LNCAP (cell line): ENCODE data around the gene FDX2.

Experiments
- CTCF ChIP-seq: fragments of 450-650 bp; IDR thresholded peaks from 2 replicates; pipeline ENCODE4 v1.5.1; 2017; ENCODE audit warnings: mild to moderate bottlenecking

FDX2 gene

GRCh38 chr19:10329555-10329954 is 13.7 kb upstream of the FDX2 start:
- no peak for TF ChIP-seq CTCF

- TF ChIP-seq CTCF = no peak
These were observed 13.0 kb upstream of the FDX2 start for GRCh38 chr19:10328558-10329429.

GRCh38 chr19:10327793-10328192 is 12.0 kb upstream of the FDX2 start:
- no peak for TF ChIP-seq CTCF

GRCh38 chr19:10325732-10326131 is 9.9 kb upstream of the FDX2 start:
- no peak for TF ChIP-seq CTCF

GRCh38 chr19:10321874-10322835 is 6.3 kb upstream of the FDX2 start:
- no peak for TF ChIP-seq CTCF

- no peak for TF ChIP-seq CTCF
These were observed 5.6 kb upstream of the FDX2 start for GRCh38 chr19:10321417-10321797.

- TF ChIP-seq CTCF = no peak
These were observed 5.0 kb upstream of the FDX2 start for GRCh38 chr19:10320602-10321416.
